ENCODE measurements around the gene FAT1.
A peak's percentile ranks its signal among the peaks of the same experiment; 100 is the strongest.

FAT1 gene

GRCh38 chr4:186707574-186707973 is 16.1 kb downstream of the FAT1 start:
- no peak overlapping the region for H3K4me3 ChIP-seq (replicated peaks in 1 of 2; ENCODE audit: low read depth in 2 of 2, low read length in 2 of 2)
- TF ChIP-seq CTCF (IDR thresholded peaks at IDR 0.05; ENCODE audit: low read depth, low read length), result no peak
- no peak for DNase-seq (ENCODE audit: low read depth in 2 of 2)

GRCh38 chr4:186704057-186704456 is 19.6 kb downstream of the FAT1 start:
- no peak for TF ChIP-seq CTCF (IDR thresholded peaks at IDR 0.05; ENCODE audit: low read depth, low read length)
- H3K4me3 ChIP-seq (replicated peaks in 1 of 2; ENCODE audit: low read depth in 2 of 2, low read length in 2 of 2), result no peak overlapping the region
- DNase-seq (ENCODE audit: low read depth in 2 of 2), result no peak

GRCh38 chr4:186703510-186703909 is 20.1 kb downstream of the FAT1 start:
- TF ChIP-seq CTCF (IDR thresholded peaks at IDR 0.05; ENCODE audit: low read depth, low read length), result no peak
- H3K4me3 ChIP-seq (replicated peaks in 1 of 2; ENCODE audit: low read depth in 2 of 2, low read length in 2 of 2), result no peak overlapping the region
- no peak for DNase-seq (ENCODE audit: low read depth in 2 of 2)

- H3K4me3 ChIP-seq (replicated peaks in 1 of 2; ENCODE audit: low read depth in 2 of 2, low read length in 2 of 2), result no peak overlapping the region
- DNase-seq (ENCODE audit: low read depth in 2 of 2), result no peak
- TF ChIP-seq CTCF (IDR thresholded peaks at IDR 0.05; ENCODE audit: low read depth, low read length), result no peak
Observed at GRCh38 chr4:186702940-186703339, 20.7 kb downstream of the FAT1 start.

GRCh38 chr4:186702297-186702696 is 21.4 kb downstream of the FAT1 start:
- no peak overlapping the region for H3K4me3 ChIP-seq (replicated peaks in 1 of 2; ENCODE audit: low read depth in 2 of 2, low read length in 2 of 2)
- DNase-seq (ENCODE audit: low read depth in 2 of 2), result no peak
- TF ChIP-seq CTCF (IDR thresholded peaks at IDR 0.05; ENCODE audit: low read depth, low read length), result no peak

GRCh38 chr4:186701788-186702187 is 21.9 kb downstream of the FAT1 start:
- TF ChIP-seq CTCF (IDR thresholded peaks at IDR 0.05; ENCODE audit: low read depth, low read length), result no peak
- H3K4me3 ChIP-seq (replicated peaks in 1 of 2; ENCODE audit: low read depth in 2 of 2, low read length in 2 of 2), result no peak overlapping the region
- DNase-seq (ENCODE audit: low read depth in 2 of 2), result no peak

- DNase-seq (ENCODE audit: low read depth in 2 of 2), result peak; percentile 54 to 84
- TF ChIP-seq CTCF (IDR thresholded peaks at IDR 0.05; ENCODE audit: low read depth, low read length), result no peak
- H3K4me3 ChIP-seq (replicated peaks in 1 of 2; ENCODE audit: low read depth in 2 of 2, low read length in 2 of 2), result no peak overlapping the region
Observed at GRCh38 chr4:186701273-186701672, 22.4 kb downstream of the FAT1 start.
